Measurements from ENCODE around the gene MLF1. TPM values are rescaled to one million over a fixed set of nuclear protein-coding genes. Genes with fewer than 3 reads are reported as not detected.

MLF1 gene
- total and polyA plus RNA-seq, 2 experiments from 2014 or later, result 15.6 to 17.3 TPM

DNA sequence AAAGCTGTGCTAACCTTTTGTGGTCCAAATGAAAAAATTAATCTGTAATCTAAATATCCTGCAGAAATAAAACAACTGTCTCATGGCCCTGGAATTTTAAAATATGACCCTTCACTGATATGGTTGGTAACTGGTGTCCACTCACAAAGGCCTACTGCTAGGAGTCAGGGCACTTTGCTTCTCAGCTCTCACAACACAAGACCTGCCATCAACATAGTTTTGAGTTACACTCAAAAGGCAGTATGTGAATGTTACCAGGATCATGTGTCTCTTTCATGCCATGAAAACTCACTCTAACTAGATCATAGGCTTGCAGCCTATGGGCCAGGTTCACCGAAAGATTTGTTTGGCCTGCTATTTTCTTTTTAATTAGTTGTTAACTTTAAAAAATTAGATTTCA, 10.0 kb upstream of the MLF1 start:
- in situ Hi-C loops (cut with MboI), result no loop called here
- WGBS, 2 experiments (ENCODE audit: low coverage in 1 of 2, low lambda C conversion rate in 2 of 2, missing lambda C conversion rate in 2 of 2), result 84 to 85% methylated on average over 1 of the region's 1 CpG
- Histone ChIP-seq H3K27ac (no peak overlapping the region), H3K79me2 (ENCODE audit: insufficient read depth) (no peaks in the 10 kb centered on the region), H3K9me2 (ENCODE audit: insufficient read depth) (no peaks in the 10 kb centered on the region), H3K4me3 (no peak overlapping the region), H3K4me2 (ENCODE audit: unreplicated experiment) (no peak overlapping the region), H3K36me3 (ENCODE audit: low read depth) (no peaks in the 10 kb centered on the region), H3F3A (ENCODE audit: insufficient read depth) (no peaks in the 10 kb centered on the region), H3K27me3 (replicated peaks; ENCODE audit: insufficient read depth) (no peaks in the 10 kb centered on the region), H4K20me1 (ENCODE audit: insufficient read depth) (no peaks in the 10 kb centered on the region), H3K9me3 (ENCODE audit: low read depth) (no peaks in the 10 kb centered on the region), H2AFZ (no peak overlapping the region), H3K4me1 (ENCODE audit: insufficient read depth) (no peaks in the 10 kb centered on the region), H3K9ac (no peak overlapping the region)
- no peak for DNase-seq
- no peak for TF ChIP-seq EZH2phosphoT487 (IDR thresholded peaks at IDR 0.05; ENCODE audit: insufficient read depth, low read depth)
- TF ChIP-seq EZH2 (IDR thresholded peaks at IDR 0.05; ENCODE audit: insufficient read depth, poor library complexity, severe bottlenecking), result no peak

DNA sequence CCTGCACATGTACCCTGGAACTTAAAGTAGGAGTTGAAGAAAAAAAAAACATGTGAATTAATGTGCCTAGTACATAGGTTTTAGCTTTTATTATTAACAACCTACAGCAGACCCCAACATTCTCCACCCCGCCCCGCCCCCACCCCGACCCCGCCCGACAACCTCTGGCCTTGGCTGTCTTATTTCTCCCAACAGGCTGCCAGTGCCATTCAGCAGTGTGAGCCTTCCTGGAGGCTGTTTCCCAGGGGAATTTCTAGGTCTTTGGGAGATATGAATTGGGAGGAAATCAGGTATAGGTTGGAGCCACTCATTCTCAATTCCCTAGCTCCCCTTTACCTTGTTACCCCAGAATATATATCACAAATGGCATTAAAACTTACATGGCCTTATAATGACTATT, 8.3 kb upstream of the MLF1 start:
- TF ChIP-seq EZH2 (IDR thresholded peaks at IDR 0.05; ENCODE audit: insufficient read depth, poor library complexity, severe bottlenecking) (no peak), EZH2phosphoT487 (IDR thresholded peaks at IDR 0.05; ENCODE audit: insufficient read depth, low read depth) (no peak)
- H3K4me2 ChIP-seq (ENCODE audit: unreplicated experiment), result no peak overlapping the region
- 48 to 74% methylated on average over 5 of the region's 5 CpGs for WGBS, 2 experiments (ENCODE audit: low coverage in 1 of 2, low lambda C conversion rate in 2 of 2, missing lambda C conversion rate in 2 of 2)
- no peak overlapping the region for H3K9ac ChIP-seq
- no peaks in the 10 kb centered on the region for H3F3A ChIP-seq (ENCODE audit: insufficient read depth)
- no peaks in the 10 kb centered on the region for H3K36me3 ChIP-seq (ENCODE audit: low read depth)
- no peak overlapping the region for H2AFZ ChIP-seq
- no peaks in the 10 kb centered on the region for H3K9me2 ChIP-seq (ENCODE audit: insufficient read depth)
- in situ Hi-C loops (cut with MboI), result no loop called here
- no peaks in the 10 kb centered on the region for H3K4me1 ChIP-seq (ENCODE audit: insufficient read depth)
- H3K27me3 ChIP-seq (replicated peaks; ENCODE audit: insufficient read depth), result no peaks in the 10 kb centered on the region
- no peak for DNase-seq
- no peaks in the 10 kb centered on the region for H3K9me3 ChIP-seq (ENCODE audit: low read depth)
- H3K79me2 ChIP-seq (ENCODE audit: insufficient read depth), result no peaks in the 10 kb centered on the region
- H3K4me3 ChIP-seq, result no peak overlapping the region
- H3K27ac ChIP-seq, result no peak overlapping the region
- H4K20me1 ChIP-seq (ENCODE audit: insufficient read depth), result no peaks in the 10 kb centered on the region

DNA sequence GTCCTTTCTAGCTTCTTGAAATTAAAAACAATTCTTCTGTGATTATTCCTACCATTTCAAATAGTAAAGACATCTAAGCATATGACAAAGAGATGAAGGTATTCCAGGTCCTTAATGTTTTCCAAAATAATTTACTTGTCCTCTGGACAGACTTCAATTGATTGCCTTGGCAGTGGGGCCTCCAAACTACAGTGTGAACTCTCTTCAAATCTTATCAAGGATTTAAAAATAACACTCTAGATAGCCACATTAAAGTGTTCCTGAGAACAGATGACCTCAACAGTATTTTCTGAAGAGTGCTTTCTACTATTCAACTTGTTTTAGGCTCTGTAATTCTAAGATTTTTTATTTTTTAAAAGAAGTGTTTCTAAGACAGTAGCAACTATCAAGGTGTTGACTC, 7.9 kb upstream of the MLF1 start:
- H3K9ac ChIP-seq, result no peak overlapping the region
- H3K4me1 ChIP-seq (ENCODE audit: insufficient read depth), result no peaks in the 10 kb centered on the region
- in situ Hi-C loops (cut with MboI), result no loop called here
- H3K9me2 ChIP-seq (ENCODE audit: insufficient read depth), result no peaks in the 10 kb centered on the region
- H3K9me3 ChIP-seq (ENCODE audit: low read depth), result no peaks in the 10 kb centered on the region
- no peak overlapping the region for H3K4me3 ChIP-seq
- H3F3A ChIP-seq (ENCODE audit: insufficient read depth), result no peaks in the 10 kb centered on the region
- TF ChIP-seq EZH2phosphoT487 (IDR thresholded peaks at IDR 0.05; ENCODE audit: insufficient read depth, low read depth) (no peak), EZH2 (IDR thresholded peaks at IDR 0.05; ENCODE audit: insufficient read depth, poor library complexity, severe bottlenecking) (no peak)
- no peak overlapping the region for H2AFZ ChIP-seq
- H3K36me3 ChIP-seq (ENCODE audit: low read depth), result no peaks in the 10 kb centered on the region
- H3K4me2 ChIP-seq (ENCODE audit: unreplicated experiment), result no peak overlapping the region
- H3K27me3 ChIP-seq (replicated peaks; ENCODE audit: insufficient read depth), result no peaks in the 10 kb centered on the region
- no peak for DNase-seq
- H3K79me2 ChIP-seq (ENCODE audit: insufficient read depth), result no peaks in the 10 kb centered on the region
- no peak overlapping the region for H3K27ac ChIP-seq
- H4K20me1 ChIP-seq (ENCODE audit: insufficient read depth), result no peaks in the 10 kb centered on the region

DNA sequence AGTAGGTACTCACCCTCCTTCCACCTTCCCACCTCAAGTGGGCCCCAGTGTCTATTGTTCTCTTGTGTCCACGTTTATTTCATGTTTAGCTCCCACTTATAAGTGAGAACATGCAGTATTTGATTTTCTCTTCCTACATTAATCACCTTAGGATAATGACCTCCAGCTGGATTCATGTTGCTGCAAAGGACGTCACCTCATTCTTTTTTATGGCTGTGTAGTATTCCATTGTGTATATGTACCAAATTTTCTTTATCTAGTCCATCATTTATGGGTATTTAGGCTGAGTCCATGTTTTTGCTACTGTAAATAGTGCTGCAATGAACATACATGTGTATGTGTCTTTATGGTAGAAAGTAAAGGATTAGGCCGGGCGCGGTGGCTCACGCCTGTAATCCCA, 5.9 kb upstream of the MLF1 start:
- Histone ChIP-seq H3K9me3 (ENCODE audit: low read depth) (no peaks in the 10 kb centered on the region), H4K20me1 (ENCODE audit: insufficient read depth) (no peaks in the 10 kb centered on the region), H3K4me1 (ENCODE audit: insufficient read depth) (no peaks in the 10 kb centered on the region), H3K27ac (no peak overlapping the region), H2AFZ (no peak overlapping the region), H3K36me3 (ENCODE audit: low read depth) (no peaks in the 10 kb centered on the region), H3K9ac (no peak overlapping the region), H3K79me2 (ENCODE audit: insufficient read depth) (no peaks in the 10 kb centered on the region), H3K9me2 (ENCODE audit: insufficient read depth) (no peaks in the 10 kb centered on the region), H3K4me3 (no peak overlapping the region), H3K27me3 (replicated peaks; ENCODE audit: insufficient read depth) (no peaks in the 10 kb centered on the region), H3F3A (ENCODE audit: insufficient read depth) (no peaks in the 10 kb centered on the region), H3K4me2 (ENCODE audit: unreplicated experiment) (no peak overlapping the region)
- DNase-seq, result no peak
- 85% methylated on average over 6 of the region's 6 CpGs for WGBS, 2 experiments (ENCODE audit: low coverage in 1 of 2, low lambda C conversion rate in 2 of 2, missing lambda C conversion rate in 2 of 2)
- TF ChIP-seq EZH2phosphoT487 (IDR thresholded peaks at IDR 0.05; ENCODE audit: insufficient read depth, low read depth) (no peak), EZH2 (IDR thresholded peaks at IDR 0.05; ENCODE audit: insufficient read depth, poor library complexity, severe bottlenecking) (no peak)
- in situ Hi-C loops (cut with MboI), result no loop called here

DNA sequence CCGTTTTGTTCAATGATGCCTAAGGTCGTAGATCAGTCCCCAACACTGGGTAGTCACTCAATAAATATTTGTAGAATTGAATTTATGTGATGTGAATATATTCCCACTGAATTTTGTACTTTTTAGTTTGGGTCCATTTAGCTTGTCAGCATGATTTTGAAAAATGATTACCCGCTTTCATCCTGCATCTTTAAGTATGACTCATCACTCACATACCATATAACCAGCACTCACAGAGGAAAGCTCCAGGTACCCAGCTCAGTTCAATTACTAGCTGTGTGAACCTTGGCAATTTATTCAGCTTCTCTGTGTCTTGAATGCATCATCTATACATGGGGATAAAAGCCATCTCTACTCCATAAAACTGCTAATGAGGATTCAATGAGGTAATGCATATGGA, 2.2 kb upstream of the MLF1 start:
- H3F3A ChIP-seq (ENCODE audit: insufficient read depth), result no peaks in the 10 kb centered on the region
- no peak overlapping the region for H3K4me3 ChIP-seq
- H3K36me3 ChIP-seq (ENCODE audit: low read depth), result no peaks in the 10 kb centered on the region
- no peak overlapping the region for H3K9ac ChIP-seq
- no peaks in the 10 kb centered on the region for H3K9me2 ChIP-seq (ENCODE audit: insufficient read depth)
- WGBS, 2 experiments (ENCODE audit: low coverage in 1 of 2, low lambda C conversion rate in 2 of 2, missing lambda C conversion rate in 2 of 2), result 79 to 85% methylated on average over 3 of the region's 3 CpGs
- H4K20me1 ChIP-seq (ENCODE audit: insufficient read depth), result no peaks in the 10 kb centered on the region
- no peak overlapping the region for H2AFZ ChIP-seq
- no peaks in the 10 kb centered on the region for H3K9me3 ChIP-seq (ENCODE audit: low read depth)
- H3K79me2 ChIP-seq (ENCODE audit: insufficient read depth), result no peaks in the 10 kb centered on the region
- no peaks in the 10 kb centered on the region for H3K27me3 ChIP-seq (replicated peaks; ENCODE audit: insufficient read depth)
- TF ChIP-seq EZH2 (IDR thresholded peaks at IDR 0.05; ENCODE audit: insufficient read depth, poor library complexity, severe bottlenecking) (no peak), EZH2phosphoT487 (IDR thresholded peaks at IDR 0.05; ENCODE audit: insufficient read depth, low read depth) (no peak)
- H3K4me1 ChIP-seq (ENCODE audit: insufficient read depth), result no peaks in the 10 kb centered on the region
- no peak overlapping the region for H3K27ac ChIP-seq
- in situ Hi-C loops (cut with MboI), result no loop called here
- no peak for DNase-seq
- H3K4me2 ChIP-seq (ENCODE audit: unreplicated experiment), result no peak overlapping the region

Measured in GM23248 (cell line).